ENCODE measurements around the gene LRIG3.
"Not testable (repeated sequence)": the region's sequence is repeated elsewhere in the genome, so short reads cannot be mapped to it uniquely, and the experiment has no call there.

LRIG3 gene

GRCh38 chr12:58905422-58905821, 14.9 kb downstream of the LRIG3 start:
- DNase-seq = no peak

- not testable (repeated sequence) for DNase-seq
Measured at GRCh38 chr12:58902726-58903125, 17.6 kb downstream of the LRIG3 start.

- no peak for DNase-seq
Measured at GRCh38 chr12:58901664-58902063, 18.6 kb downstream of the LRIG3 start.

GRCh38 chr12:58897969-58898368, 22.3 kb downstream of the LRIG3 start:
- no peak for DNase-seq

- no peak for DNase-seq
Measured at GRCh38 chr12:58896278-58896677, 24.0 kb downstream of the LRIG3 start.

GRCh38 chr12:58895053-58895452, 25.3 kb downstream of the LRIG3 start:
- no peak for DNase-seq

- no peak for DNase-seq
Measured at GRCh38 chr12:58894040-58894439, 26.3 kb downstream of the LRIG3 start.

GRCh38 chr12:58893495-58893894, 26.8 kb downstream of the LRIG3 start:
- DNase-seq = no peak

- no peak for DNase-seq
Measured at GRCh38 chr12:58889557-58889956, 30.7 kb downstream of the LRIG3 start.

- DNase-seq = no peak
Measured at GRCh38 chr12:58888131-58888783, 32.0 kb downstream of the LRIG3 start.

- DNase-seq = no peak
Measured at GRCh38 chr12:58887068-58887467, 33.2 kb downstream of the LRIG3 start.

- no peak for DNase-seq
Measured at GRCh38 chr12:58886474-58886873, 33.8 kb downstream of the LRIG3 start.

GRCh38 chr12:58884916-58885315, 35.4 kb downstream of the LRIG3 start:
- no peak for DNase-seq

- DNase-seq = no peak
Measured at GRCh38 chr12:58883576-58884334, 36.5 kb downstream of the LRIG3 start.

- DNase-seq = no peak
Measured at GRCh38 chr12:58882826-58883225, 37.5 kb downstream of the LRIG3 start.

- no peak for DNase-seq
Measured at GRCh38 chr12:58881816-58882215, 38.5 kb downstream of the LRIG3 start.

GRCh38 chr12:58880639-58881038, 39.7 kb downstream of the LRIG3 start:
- DNase-seq = no peak

- no peak for DNase-seq
Measured at GRCh38 chr12:58877243-58877743, 43.0 kb downstream of the LRIG3 start.

GRCh38 chr12:58873496-58873895, 46.8 kb downstream of the LRIG3 start:
- DNase-seq = no peak

- DNase-seq = no peak
Measured at GRCh38 chr12:58871556-58871955, 48.7 kb downstream of the LRIG3 start.

GRCh38 chr12:58870595-58870994, 49.7 kb downstream of the LRIG3 start:
- DNase-seq = no peak

- no peak for DNase-seq
Measured at GRCh38 chr12:58860788-58861240, 59.5 kb downstream of the LRIG3 start.

GRCh38 chr12:58860056-58860787, 60.1 kb downstream of the LRIG3 start:
- no peak for DNase-seq

GRCh38 chr12:58858030-58858429, 62.3 kb downstream of the LRIG3 start:
- no peak for DNase-seq

Measured in GDM1 (cell line).